Kidney (tissue), 14 donors: ENCODE results near the gene TTC23. TPM values are rescaled to one million over a fixed set of nuclear protein-coding genes. Genes with fewer than 3 reads are reported as not detected.

Experiments
- DNase-seq, 5 donors: peaks; one replicate each; pipeline ENCODE4 v3.0.0-alpha.2; 2013 to 2020
- FAIRE-seq: peaks from 2 replicates; lab custom pipeline; 2012; peaks lifted over from hg19 to GRCh38; lab: Jason Lieb, UNC
- H3K27ac ChIP-seq, 2 donors: one replicate each; pipeline ENCODE4 v1.7.0; 2013; ENCODE audit warnings: low read depth in 2 of 2, low read length in 2 of 2, inconsistent platforms in 1 of 2
- H3K27me3 ChIP-seq: one replicate; pipeline ENCODE4 v1.7.1; 2013; ENCODE audit warnings: low read length, inconsistent platforms; ENCODE audit not compliant: control insufficient read depth, insufficient read depth
- H3K36me3 ChIP-seq, 3 donors: one replicate each; pipeline versions ENCODE4 v1.7.0 to v1.7.1; 2013; ENCODE audit warnings: low read length in 3 of 3, control low read depth in 1 of 3, inconsistent platforms in 1 of 3; ENCODE audit not compliant: insufficient read depth in 3 of 3, control insufficient read depth in 2 of 3
- H3K4me1 ChIP-seq, 3 donors: one replicate each; pipeline versions ENCODE4 v1.7.0 to v1.7.1; 2013; ENCODE audit warnings: low read length in 3 of 3, inconsistent platforms in 1 of 3, low read depth in 1 of 3; ENCODE audit not compliant: control insufficient read depth in 2 of 3, insufficient read depth in 2 of 3
- H3K4me3 ChIP-seq, 3 donors: one replicate each; pipeline versions ENCODE4 v1.7.0 to v1.8.1; 2013; ENCODE audit warnings: low read length in 3 of 3, control low read depth in 1 of 3, inconsistent platforms in 1 of 3
- H3K9ac ChIP-seq, 3 donors: one replicate each; pipeline versions ENCODE4 v1.7.0 to v1.7.1; 2013; ENCODE audit warnings: low read length in 3 of 3, control low read depth in 1 of 3, inconsistent platforms in 1 of 3
- H3K9me3 ChIP-seq, 3 donors: one replicate each; pipeline versions ENCODE4 v1.7.0 to v1.7.1; 2013; ENCODE audit warnings: low read length in 3 of 3, control low read depth in 1 of 3, inconsistent platforms in 1 of 3; ENCODE audit not compliant: control insufficient read depth in 2 of 3, insufficient read depth in 1 of 3
- CTCF ChIP-seq: IDR thresholded peaks from 3 replicates; pipeline ENCODE4 v1.5.1; 2012; ENCODE audit warnings: mild to moderate bottlenecking, moderate library complexity, borderline replicate concordance; ENCODE audit not compliant: insufficient read depth; ENCODE audit errors: extremely low read depth
- intact Hi-C: fragments of 100-400 bp; cut with DNase I; formaldehyde crosslinking; loops from one replicate; pipeline ENCODE4 v1.11.1; 2022
- polyA plus RNA-seq: library from polyadenylated mRNA; stranded (reverse); fragments of 350-450 nt; fragmentation: Illumina TruSeq; extraction: RNeasy Lipid Tissue Mini Kit (QIAGEN cat#74804); gene quantifications from one replicate; pipeline ENCODE4 v1.2.3, GENCODE V29; 2014; ENCODE audit warnings: low read depth, low replicate concordance; ENCODE audit not compliant: insufficient read depth
- total RNA-seq: library from RNA; stranded (reverse); fragmentation: NEBNext Ultra II Directional; extraction: Animal tissue kit (Norgen Biotek cat#: 25700); gene quantifications from one replicate; pipeline ENCODE4 v1.2.1, GENCODE V29; 2021
- donor health status: control.
- donor health status: control.
- donor health status: control.
- donor health status: control.
- donor health status: control.
- donor health status: DM: yes; HTN: yes; CAD: no.
- donor health status: Normal renal cell carcinoma (clear cell type).

Gene TTC23
- total and polyA plus RNA-seq, 2 donors from 2014 or later = 11.2 to 23.6 TPM

DNA sequence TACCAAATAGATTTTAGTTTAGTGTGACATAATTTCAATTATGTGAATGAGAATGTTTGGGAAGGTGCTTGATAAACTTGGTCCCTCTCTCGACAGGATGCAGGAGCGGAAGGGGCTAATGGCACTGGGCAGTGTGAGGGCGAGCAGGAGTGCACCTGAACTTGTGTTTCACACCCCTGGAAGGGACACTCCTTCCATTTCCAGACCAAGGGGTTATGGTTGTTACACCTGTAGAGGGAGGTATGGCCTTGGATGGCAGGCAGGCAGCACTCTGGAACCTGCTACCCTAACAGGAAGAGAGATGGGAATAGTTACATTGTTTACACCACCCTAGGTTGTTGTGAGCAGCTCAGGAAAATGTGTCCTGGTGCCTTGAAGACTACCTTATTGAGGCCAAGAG is 122.5 kb downstream of the TTC23 start:
- DNase-seq = peak in 1 of 5 donors; percentile 23
- H3K27ac ChIP-seq = no peak overlapping the region
- no peak for TF ChIP-seq CTCF
- H3K4me3 ChIP-seq = no peak overlapping the region
- peaks cover 3 to 21% (median 6%) of the 10 kb centered on the region in 3 donors for H3K4me1 ChIP-seq
- no peaks in the 10 kb centered on the region for H3K9me3 ChIP-seq
- FAIRE-seq = no peak
- no peaks in the 10 kb centered on the region for H3K36me3 ChIP-seq
- H3K27me3 ChIP-seq = no peaks in the 10 kb centered on the region
- intact Hi-C loops = no loop called here
- no peak overlapping the region for H3K9ac ChIP-seq

DNA sequence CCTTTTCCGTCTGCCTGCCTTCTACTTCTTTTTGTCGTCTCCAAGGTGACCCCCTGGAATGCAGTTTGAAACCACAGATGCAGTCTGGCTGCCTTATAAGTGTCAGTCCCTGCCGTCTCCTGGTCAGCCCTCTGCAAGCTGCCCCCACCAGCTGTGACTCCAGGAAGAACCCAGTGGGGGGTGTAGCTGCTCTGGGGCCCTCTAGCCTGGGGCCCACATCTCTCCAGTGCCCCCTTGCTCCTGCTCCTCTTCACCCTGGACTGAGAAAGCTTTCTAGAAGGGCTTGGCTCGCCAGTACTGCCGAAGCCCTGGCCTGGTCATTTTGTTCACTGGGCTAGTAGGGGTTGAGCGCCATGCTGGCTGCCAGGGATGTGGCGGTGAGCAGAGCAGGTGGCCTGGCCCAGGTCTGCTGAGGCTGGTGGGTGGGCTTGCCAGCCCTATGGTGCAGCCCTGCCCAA is 123.2 kb downstream of the TTC23 start:
- intact Hi-C loops = no loop called here
- Histone ChIP-seq H3K27ac (no peak overlapping the region), H3K9ac (no peak overlapping the region), H3K4me3 (no peak overlapping the region), H3K9me3 (no peaks in the 10 kb centered on the region), H3K36me3 (no peaks in the 10 kb centered on the region), H3K27me3 (no peaks in the 10 kb centered on the region), H3K4me1 (peaks cover 3 to 21% (median 6%) of the 10 kb centered on the region in 3 donors)
- no peak for FAIRE-seq
- TF ChIP-seq CTCF = no peak
- peak in 2 of 5 donors; percentile 29 to 39 for DNase-seq

- Histone ChIP-seq H3K4me3 (no peak overlapping the region), H3K4me1 (peaks cover 3 to 21% (median 6%) of the 10 kb centered on the region in 3 donors), H3K36me3 (no peaks in the 10 kb centered on the region), H3K27me3 (no peaks in the 10 kb centered on the region), H3K9ac (no peak overlapping the region), H3K27ac (no peak overlapping the region), H3K9me3 (no peaks in the 10 kb centered on the region)
- DNase-seq = peak in 4 of 5 donors; percentile 41 to 65 (median 51)
- no peak for TF ChIP-seq CTCF
- no peak for FAIRE-seq
- intact Hi-C loops = no loop called here
These were observed 124.1 kb downstream of the TTC23 start for GRCh38 chr15:99125061-99125891.
